ENCODE results near the gene CUL3. TPM values are rescaled to one million over a fixed set of nuclear protein-coding genes. Genes with fewer than 3 reads are reported as not detected.
A peak's percentile ranks its signal among the peaks of the same experiment; 100 is the strongest.

The CUL3 gene
- total and polyA plus RNA-seq, 10 of the 15 experiments (the other 5 are each of a cell fraction or from before 2014, with no cell fraction given) = 22.0 to 95.4 (median 53.4) TPM

DNA sequence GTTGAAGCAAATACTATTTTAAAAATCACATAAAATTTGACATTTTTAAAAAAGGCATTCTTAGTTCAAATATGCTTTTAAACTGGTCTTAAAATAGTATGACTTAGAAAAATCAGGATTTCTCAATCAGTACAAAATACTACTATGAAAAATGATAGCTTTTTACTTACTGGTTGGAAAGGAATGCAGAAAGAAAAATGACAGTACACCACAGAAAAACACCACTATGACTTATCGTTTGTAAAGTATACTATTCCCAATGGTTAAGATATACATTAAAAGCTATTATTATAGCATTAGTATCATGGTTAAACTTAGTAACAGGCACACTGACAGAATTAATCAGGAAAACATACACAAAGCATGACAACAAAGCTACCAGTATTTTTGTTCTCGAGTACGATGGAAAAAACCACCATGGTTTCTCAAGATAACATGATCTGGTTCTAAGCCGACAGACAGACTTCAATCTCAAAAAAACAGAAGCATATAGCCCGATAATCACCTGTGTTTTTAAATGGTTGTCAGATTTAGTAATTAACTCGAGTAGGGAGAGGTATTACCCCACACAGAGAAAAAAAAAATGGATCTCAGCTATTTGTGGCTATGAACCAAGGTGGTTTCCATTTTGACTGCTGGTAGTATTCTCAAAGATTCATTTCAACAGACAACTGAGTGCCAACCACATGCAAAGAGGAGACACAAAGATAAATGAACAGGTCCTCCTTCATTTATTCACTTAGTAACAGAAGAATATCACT lies 39.1 kb downstream of the CUL3 start (continued):
- TF ChIP-seq MYB (IDR thresholded peaks at IDR 0.05; ENCODE audit: borderline replicate concordance, low read depth, low read length) (no peak), SIN3A (IDR thresholded peaks at IDR 0.05; ENCODE audit: low read depth, low read length) (no peak), PML (IDR thresholded peaks at IDR 0.05; ENCODE audit: low read length) (no peak), ZNF384 (IDR thresholded peaks at IDR 0.05; ENCODE audit: borderline replicate concordance, low read depth, low read length) (peak; percentile 76; the same call in 1 of the 2 replicates), MTA2 (IDR thresholded peaks at IDR 0.05; ENCODE audit: low read depth) (0 out of 2 replicates have a peak, but pooled peaks have one; percentile 44), IRF4 (IDR thresholded peaks at IDR 0.05; ENCODE audit: low read depth, low read length) (no peak)
- TF ChIP-seq, protein P1, sequence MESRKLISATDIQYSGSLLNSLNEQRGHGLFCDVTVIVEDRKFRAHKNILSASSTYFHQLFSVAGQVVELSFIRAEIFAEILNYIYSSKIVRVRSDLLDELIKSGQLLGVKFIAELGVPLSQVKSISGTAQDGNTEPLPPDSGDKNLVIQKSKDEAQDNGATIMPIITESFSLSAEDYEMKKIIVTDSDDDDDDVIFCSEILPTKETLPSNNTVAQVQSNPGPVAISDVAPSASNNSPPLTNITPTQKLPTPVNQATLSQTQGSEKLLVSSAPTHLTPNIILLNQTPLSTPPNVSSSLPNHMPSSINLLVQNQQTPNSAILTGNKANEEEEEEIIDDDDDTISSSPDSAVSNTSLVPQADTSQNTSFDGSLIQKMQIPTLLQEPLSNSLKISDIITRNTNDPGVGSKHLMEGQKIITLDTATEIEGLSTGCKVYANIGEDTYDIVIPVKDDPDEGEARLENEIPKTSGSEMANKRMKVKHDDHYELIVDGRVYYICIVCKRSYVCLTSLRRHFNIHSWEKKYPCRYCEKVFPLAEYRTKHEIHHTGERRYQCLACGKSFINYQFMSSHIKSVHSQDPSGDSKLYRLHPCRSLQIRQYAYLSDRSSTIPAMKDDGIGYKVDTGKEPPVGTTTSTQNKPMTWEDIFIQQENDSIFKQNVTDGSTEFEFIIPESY (IDR thresholded peaks at IDR 0.05) = no peak
- TF ChIP-seq, protein P2, sequence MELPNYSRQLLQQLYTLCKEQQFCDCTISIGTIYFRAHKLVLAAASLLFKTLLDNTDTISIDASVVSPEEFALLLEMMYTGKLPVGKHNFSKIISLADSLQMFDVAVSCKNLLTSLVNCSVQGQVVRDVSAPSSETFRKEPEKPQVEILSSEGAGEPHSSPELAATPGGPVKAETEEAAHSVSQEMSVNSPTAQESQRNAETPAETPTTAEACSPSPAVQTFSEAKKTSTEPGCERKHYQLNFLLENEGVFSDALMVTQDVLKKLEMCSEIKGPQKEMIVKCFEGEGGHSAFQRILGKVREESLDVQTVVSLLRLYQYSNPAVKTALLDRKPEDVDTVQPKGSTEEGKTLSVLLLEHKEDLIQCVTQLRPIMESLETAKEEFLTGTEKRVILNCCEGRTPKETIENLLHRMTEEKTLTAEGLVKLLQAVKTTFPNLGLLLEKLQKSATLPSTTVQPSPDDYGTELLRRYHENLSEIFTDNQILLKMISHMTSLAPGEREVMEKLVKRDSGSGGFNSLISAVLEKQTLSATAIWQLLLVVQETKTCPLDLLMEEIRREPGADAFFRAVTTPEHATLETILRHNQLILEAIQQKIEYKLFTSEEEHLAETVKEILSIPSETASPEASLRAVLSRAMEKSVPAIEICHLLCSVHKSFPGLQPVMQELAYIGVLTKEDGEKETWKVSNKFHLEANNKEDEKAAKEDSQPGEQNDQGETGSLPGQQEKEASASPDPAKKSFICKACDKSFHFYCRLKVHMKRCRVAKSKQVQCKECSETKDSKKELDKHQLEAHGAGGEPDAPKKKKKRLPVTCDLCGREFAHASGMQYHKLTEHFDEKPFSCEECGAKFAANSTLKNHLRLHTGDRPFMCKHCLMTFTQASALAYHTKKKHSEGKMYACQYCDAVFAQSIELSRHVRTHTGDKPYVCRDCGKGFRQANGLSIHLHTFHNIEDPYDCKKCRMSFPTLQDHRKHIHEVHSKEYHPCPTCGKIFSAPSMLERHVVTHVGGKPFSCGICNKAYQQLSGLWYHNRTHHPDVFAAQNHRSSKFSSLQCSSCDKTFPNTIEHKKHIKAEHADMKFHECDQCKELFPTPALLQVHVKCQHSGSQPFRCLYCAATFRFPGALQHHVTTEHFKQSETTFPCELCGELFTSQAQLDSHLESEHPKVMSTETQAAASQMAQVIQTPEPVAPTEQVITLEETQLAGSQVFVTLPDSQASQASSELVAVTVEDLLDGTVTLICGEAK (IDR thresholded peaks at IDR 0.05; ENCODE audit: borderline replicate concordance) = no peak
- TF ChIP-seq, protein P3, sequence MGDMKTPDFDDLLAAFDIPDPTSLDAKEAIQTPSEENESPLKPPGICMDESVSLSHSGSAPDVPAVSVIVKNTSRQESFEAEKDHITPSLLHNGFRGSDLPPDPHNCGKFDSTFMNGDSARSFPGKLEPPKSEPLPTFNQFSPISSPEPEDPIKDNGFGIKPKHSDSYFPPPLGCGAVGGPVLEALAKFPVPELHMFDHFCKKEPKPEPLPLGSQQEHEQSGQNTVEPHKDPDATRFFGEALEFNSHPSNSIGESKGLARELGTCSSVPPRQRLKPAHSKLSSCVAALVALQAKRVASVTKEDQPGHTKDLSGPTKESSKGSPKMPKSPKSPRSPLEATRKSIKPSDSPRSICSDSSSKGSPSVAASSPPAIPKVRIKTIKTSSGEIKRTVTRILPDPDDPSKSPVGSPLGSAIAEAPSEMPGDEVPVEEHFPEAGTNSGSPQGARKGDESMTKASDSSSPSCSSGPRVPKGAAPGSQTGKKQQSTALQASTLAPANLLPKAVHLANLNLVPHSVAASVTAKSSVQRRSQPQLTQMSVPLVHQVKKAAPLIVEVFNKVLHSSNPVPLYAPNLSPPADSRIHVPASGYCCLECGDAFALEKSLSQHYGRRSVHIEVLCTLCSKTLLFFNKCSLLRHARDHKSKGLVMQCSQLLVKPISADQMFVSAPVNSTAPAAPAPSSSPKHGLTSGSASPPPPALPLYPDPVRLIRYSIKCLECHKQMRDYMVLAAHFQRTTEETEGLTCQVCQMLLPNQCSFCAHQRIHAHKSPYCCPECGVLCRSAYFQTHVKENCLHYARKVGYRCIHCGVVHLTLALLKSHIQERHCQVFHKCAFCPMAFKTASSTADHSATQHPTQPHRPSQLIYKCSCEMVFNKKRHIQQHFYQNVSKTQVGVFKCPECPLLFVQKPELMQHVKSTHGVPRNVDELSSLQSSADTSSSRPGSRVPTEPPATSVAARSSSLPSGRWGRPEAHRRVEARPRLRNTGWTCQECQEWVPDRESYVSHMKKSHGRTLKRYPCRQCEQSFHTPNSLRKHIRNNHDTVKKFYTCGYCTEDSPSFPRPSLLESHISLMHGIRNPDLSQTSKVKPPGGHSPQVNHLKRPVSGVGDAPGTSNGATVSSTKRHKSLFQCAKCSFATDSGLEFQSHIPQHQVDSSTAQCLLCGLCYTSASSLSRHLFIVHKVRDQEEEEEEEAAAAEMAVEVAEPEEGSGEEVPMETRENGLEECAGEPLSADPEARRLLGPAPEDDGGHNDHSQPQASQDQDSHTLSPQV (IDR thresholded peaks at IDR 0.05) = peak; percentile 79

All from GM12878 (cell line).